Panc1 (cell line): ENCODE data around the gene SCGB3A1. TPM values are rescaled to one million over a fixed set of nuclear protein-coding genes. Genes with fewer than 3 reads are reported as not detected.

ENCODE experiments used
- ATAC-seq: fragments of 200-7000 bp; cut with Tn5 transposase; 2 replicates; pipeline ENCODE4 v1.9.1; 2020; ENCODE audit warnings: mild to moderate bottlenecking, moderate library complexity
- BruUV-seq: library from RNA; stranded (reverse); fragments of 400-500 nt; replicated peaks from 2 replicates; lab custom pipeline; 2021; lab: Mats Ljungman, UMichigan
- CTCF ChIA-PET: fragments of 300-600 bp; sonication (Branson Sonifier 250); formaldehyde crosslinking; loops from one replicate; lab custom pipeline; 2022; ENCODE audit warnings: antibody characterized with exemption; lab: Charles Lee
- POLR2A ChIA-PET: fragments of 300-600 bp; sonication (Branson Sonifier 250); formaldehyde crosslinking; loops from one replicate; lab custom pipeline; 2022; ENCODE audit warnings: antibody characterized with exemption; lab: Charles Lee
- DNase-seq: peaks from one replicate; pipeline ENCODE4 v3.0.0-alpha.2; 2010; ENCODE audit warnings: low read depth, low spot score
- H3K27ac ChIP-seq: 2 replicates; pipeline ENCODE4 v1.5.1; 2011; ENCODE audit warnings: mild to moderate bottlenecking, low read length, inconsistent platforms
- H3K27me3 ChIP-seq: fragments of 200-500 bp; sonication (Bioruptor generic); 2 replicates; pipeline ENCODE4 v1.6.0; 2014; ENCODE audit warnings: low read length, inconsistent platforms; ENCODE audit not compliant: control insufficient read depth, insufficient read depth
- H3K36me3 ChIP-seq: fragments of 200-500 bp; sonication (Bioruptor generic); 2 replicates; pipeline ENCODE4 v1.5.1; 2014; ENCODE audit warnings: inconsistent platforms, mild to moderate bottlenecking, low read length, moderate library complexity; ENCODE audit not compliant: control insufficient read depth, insufficient read depth
- H3K4me1 ChIP-seq: 2 replicates; pipeline ENCODE4 v1.5.1; 2011; ENCODE audit warnings: inconsistent platforms, mild to moderate bottlenecking, low read length, moderate library complexity; ENCODE audit not compliant: control insufficient read depth, insufficient read depth
- H3K4me3 ChIP-seq, 2 experiments: 2 replicates each; pipeline ENCODE4 v1.5.1; 2011 to 2012; ENCODE audit warnings: low read depth in 2 of 2, low read length in 2 of 2, mild to moderate bottlenecking in 2 of 2, inconsistent platforms in 1 of 2, moderate library complexity in 1 of 2
- H3K9me3 ChIP-seq: fragments of 200-500 bp; sonication (Bioruptor generic); 2 replicates; pipeline ENCODE4 v1.5.1; 2014; ENCODE audit warnings: low read depth, mild to moderate bottlenecking, inconsistent platforms, low read length, moderate library complexity; ENCODE audit not compliant: control insufficient read depth, insufficient read depth
- CTCF ChIP-seq: fragments of 450-650 bp; IDR thresholded peaks from 2 replicates; pipeline ENCODE4 v1.5.1; 2017; ENCODE audit warnings: mild to moderate bottlenecking
- POLR2AphosphoS5 ChIP-seq: IDR thresholded peaks from 2 replicates; pipeline ENCODE4 v1.6.1; 2012; ENCODE audit warnings: mild to moderate bottlenecking, low read depth, low read length, moderate library complexity
- REST ChIP-seq, 2 experiments: IDR thresholded peaks; 2 replicates each; pipeline ENCODE4 v1.6.1; 2011 to 2012; ENCODE audit warnings: low read depth in 2 of 2, control low read depth in 1 of 2, low read length in 1 of 2, mild to moderate bottlenecking in 1 of 2, moderate library complexity in 1 of 2; ENCODE audit not compliant: insufficient read depth in 1 of 2
- SIN3A ChIP-seq: IDR thresholded peaks from 2 replicates; pipeline ENCODE4 v1.6.1; 2012; ENCODE audit warnings: low read depth, mild to moderate bottlenecking, low read length, moderate library complexity, borderline replicate concordance; ENCODE audit not compliant: insufficient read depth
- TCF7L2 ChIP-seq: IDR thresholded peaks from 2 replicates; pipeline ENCODE4 v1.6.1; 2011; ENCODE audit warnings: mild to moderate bottlenecking, low read depth, low read length, inconsistent platforms
- in situ Hi-C: cut with HindIII; loops from 2 replicates; pipeline ENCODE4 v1.10.0; 2016; ENCODE audit warnings: low sequenced_read_pairs, low pct_unique_long_range_greater_than_20kb
- intact Hi-C: fragments of 100-400 bp; cut with micrococcal nuclease; formaldehyde crosslinking; loops from one replicate; pipeline ENCODE4 v1.10.0; 2022; ENCODE audit not compliant: unreplicated experiment
- total RNA-seq: library from RNA; stranded (reverse); gene quantifications from one replicate; pipeline ENCODE4 v1.2.1, GENCODE V29; 2021; ENCODE audit not compliant: unreplicated experiment

Gene SCGB3A1
- total RNA-seq, 1 experiment from 2014 or later = not detected

DNA sequence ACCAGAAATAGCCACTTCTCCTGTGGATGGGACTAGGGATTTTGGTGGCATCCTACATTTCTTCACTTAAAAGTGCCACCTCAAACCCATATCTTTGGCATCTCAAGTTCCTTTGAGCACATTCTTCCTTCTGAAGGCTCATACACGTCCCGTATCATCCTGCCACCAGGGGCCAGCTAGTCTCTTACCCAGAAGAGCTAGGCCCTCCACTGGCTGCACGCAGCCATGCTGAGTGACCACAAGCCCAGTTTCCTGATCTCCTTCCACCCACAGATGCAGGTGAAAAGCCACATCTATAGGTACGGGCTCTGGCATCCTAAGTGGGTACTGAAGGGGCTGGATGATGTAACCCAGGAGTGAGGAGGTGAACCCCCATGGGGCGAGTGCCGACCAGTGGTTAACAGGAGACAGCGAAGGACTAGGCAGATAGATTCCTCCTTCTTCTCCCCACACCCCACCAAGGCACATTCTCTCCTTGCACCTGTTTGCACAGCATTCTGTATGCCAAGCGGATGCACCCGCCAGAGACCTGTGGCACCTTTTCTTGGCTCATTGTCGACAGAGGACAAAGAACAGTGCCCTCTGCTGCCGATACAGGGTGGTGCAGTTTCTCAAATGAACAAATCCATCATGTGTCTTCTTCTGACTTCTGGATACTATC, 14.4 kb upstream of the SCGB3A1 start:
- no TSS peak for BruUV-seq
- H3K27me3 ChIP-seq = no peaks in the 10 kb centered on the region
- no peak overlapping the region for H3K27ac ChIP-seq
- DNase-seq = peak; percentile 46
- no peak overlapping the region for H3K4me3 ChIP-seq
- CTCF ChIA-PET = interaction anchor here (0.8 to 1.1 kb wide), 2 partner anchors 10 to 74 kb away, joined by 3 to 5 read pairs; no protein-coding TSS in a partner anchor
- no peaks in the 10 kb centered on the region for H3K9me3 ChIP-seq
- intact Hi-C loops = no loop called here
- TF ChIP-seq TCF7L2 (no peak), CTCF (peak; percentile 92)
- H3K36me3 ChIP-seq = no peaks in the 10 kb centered on the region
- no peaks in the 10 kb centered on the region for H3K4me1 ChIP-seq
- in situ Hi-C loops = no loop called here
- POLR2A ChIA-PET = no interaction called here
- peak; percentile 61; the same call in 1 of the 2 replicates for ATAC-seq

DNA sequence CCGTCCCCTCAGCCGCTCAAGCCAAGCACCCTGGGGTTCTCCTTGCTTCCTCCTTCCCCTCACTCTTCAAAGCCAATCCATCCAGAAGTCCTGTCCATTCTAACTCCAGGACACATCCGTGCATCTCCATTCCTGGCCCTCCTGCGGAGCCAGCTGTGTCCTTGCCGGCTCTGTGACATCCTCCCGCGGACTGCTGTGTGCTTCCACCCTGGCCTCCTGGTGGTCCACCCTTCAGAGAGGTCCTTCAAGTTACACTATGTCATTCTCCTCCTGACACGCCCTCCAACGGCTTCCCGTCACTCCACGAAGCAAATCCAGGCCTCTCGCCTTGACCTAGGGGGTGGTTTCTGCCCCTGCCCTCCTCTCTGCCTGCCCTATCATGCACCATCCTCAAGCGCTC, 13.0 kb upstream of the SCGB3A1 start:
- Histone ChIP-seq H3K4me1 (no peaks in the 10 kb centered on the region), H3K27me3 (no peaks in the 10 kb centered on the region), H3K9me3 (no peaks in the 10 kb centered on the region), H3K4me3 (no peak overlapping the region), H3K27ac (no peak overlapping the region), H3K36me3 (no peaks in the 10 kb centered on the region)
- intact Hi-C loops = no loop called here
- no TSS peak for BruUV-seq
- POLR2A ChIA-PET = no interaction called here
- CTCF ChIA-PET = no interaction called here
- no peak for DNase-seq
- ATAC-seq = no peak
- TF ChIP-seq POLR2AphosphoS5 (no peak), TCF7L2 (no peak), CTCF (no peak), REST (IDR thresholded peaks at IDR 0.05; ENCODE audit: insufficient read depth in 1 of 2, low read depth in 2 of 2, low read length in 1 of 2) (no peak), SIN3A (no peak)
- in situ Hi-C loops = no loop called here
